GM18858 (cell line): ENCODE measurements around the gene CCL14.
"Not testable (repeated sequence)": the region's sequence is repeated elsewhere in the genome, so short reads cannot be mapped to it uniquely, and the experiment has no call there.

ENCODE experiments used
- ATAC-seq: cut with Tn5 transposase; IDR thresholded peaks from one replicate; pipeline ENCODE4 v1.9.1; 2021; ENCODE audit not compliant: unreplicated experiment

The CCL14 gene

DNA sequence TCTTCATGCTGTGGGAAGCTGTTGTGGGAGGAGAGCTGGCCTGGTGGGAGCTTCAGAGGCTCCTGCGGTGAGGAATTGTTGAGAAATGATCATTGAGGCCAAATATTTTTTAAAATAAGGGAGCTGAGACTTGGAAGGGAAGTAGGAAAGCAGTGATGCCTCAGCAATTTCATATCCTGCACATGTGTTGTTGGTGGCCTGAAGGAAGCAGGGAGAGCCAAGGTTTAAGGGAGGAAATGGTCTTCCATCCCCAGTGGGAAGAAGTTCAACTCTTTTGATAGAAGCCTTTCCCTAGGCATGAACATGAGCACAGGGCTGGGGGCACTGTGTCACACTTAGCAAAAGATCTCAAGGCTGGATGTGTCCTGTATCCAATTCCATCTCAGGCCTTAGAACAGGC is at the start of gene CCL14:
Gene CCL14, minus strand, starts transcription at position 87 of the 400 bp plus-strand sequence. Its CDS starts 80 bp downstream, at position 7.
- ATAC-seq: no peak

GRCh38 chr17:36036235-36036634 is 49.7 kb upstream of the CCL14 start:
- ATAC-seq: no peak

- no peak for ATAC-seq
Observed at GRCh38 chr17:36034127-36034526, 47.6 kb upstream of the CCL14 start.

DNA sequence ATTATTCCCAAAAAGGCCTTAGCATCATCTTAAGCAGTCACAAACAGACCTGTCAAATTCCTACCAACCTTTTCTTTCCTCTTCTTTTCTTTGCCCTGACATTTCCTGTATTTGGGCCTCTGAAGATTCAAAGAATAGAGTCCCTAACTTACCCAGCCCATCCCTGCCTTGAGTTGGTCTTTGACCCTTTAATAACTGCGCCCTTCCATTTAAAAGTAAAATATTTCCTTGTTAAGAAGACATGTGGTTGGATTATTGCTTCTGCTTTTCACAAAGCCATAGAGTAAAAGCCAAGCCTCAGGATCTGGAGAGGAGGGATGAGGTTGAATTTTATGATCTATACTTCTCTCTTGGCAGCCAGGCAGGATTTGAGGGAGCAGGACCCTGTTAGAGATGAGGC is 44.4 kb upstream of the CCL14 start:
- ATAC-seq: no peak

DNA sequence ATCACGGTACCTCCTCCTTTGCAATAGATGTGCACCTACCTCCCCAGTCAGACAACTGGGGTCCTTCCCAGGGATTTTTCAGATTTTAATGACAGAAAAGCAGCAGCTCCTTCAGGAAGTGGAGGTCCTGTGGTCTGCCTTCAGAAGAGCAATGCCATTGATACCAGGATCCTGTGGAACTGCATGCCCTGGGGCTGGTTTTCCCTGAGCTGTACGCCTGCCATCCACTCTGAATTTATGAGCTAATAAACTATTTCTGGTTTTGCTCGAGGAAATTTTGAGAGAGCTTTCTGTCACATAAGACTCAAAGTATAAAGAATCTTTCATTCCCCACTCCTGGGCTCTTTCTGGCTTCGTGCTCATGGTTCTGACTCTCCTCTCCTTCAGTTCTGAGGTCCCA is 41.2 kb upstream of the CCL14 start:
- ATAC-seq: no peak

DNA sequence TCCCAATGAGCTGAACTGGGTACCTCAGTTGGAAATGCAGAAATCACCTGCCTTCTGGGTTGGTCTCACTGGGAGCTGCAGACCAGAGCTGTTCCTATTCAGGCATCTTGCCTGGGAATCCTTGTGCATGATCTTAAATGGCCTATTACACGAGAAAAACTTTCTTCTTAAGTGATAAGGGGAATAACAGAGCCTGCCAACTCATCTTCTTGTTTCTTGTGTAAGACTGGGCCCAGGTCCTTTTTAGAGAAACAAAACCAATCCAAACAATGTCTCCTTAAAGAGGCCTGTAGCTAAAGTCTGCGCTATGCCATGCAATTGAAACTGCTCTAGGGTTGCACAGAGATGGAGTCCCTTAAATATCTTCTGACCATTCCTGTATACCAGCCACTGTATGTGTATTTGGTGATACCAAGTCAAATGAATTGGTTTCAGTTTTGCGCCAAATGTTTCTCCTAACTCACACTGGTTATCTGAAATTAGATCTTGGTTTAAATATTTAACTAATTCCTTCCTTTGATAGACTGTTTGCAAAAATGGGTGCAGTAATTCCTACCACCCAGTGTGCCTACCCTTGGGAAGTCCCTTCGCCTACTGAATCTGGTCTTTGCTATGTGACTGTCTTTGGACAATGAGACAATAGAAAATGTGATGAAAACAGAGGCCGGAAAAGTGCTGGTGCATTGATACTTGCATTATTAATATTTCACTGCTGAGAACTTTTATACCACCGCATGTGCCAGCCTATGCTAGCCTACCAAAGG is 37.8 kb upstream of the CCL14 start:
- no peak for ATAC-seq

DNA sequence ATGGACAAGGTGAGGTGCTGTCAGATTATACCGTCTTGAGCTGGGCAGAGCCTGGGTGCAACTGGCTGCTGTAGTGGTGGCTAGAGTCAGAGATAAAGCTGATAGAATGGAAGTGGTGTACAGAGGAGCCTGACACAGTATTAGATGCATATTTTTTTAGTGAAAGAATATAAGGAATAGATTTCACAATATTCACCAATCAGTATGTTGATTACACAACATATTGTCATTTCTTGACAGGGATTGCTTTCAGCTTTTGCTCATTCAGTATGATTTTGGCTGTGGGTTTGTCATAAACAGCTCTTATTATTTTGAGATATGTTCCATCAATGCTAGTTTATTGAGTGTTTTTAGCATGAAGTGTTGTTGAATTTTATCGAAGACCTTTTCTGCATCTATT is 32.9 kb upstream of the CCL14 start:
- ATAC-seq: no peak

DNA sequence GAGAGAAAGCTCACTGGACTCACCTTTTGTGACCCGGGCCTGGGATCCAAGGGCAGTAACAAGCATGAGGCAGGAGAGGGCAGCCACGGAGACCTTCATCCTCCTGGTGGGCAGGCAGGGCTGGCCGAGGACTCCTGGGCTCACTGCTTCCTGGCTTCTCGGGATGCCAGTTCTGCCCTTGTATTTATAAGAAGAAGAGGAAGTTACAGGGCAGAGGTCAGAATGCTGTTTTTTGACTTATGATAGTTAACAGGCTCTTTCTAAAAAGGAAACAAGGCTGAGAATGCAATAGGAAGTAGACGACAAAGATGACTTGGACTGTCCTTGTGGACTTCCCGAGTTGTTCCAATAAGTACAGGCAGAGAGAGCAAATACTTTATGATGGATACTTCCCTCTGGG is 31.3 kb upstream of the CCL14 start, which contains the start of gene CCL23:
Gene CCL23, minus strand, starts transcription at position 174 of the 400 bp plus-strand sequence. Its CDS starts 75 bp downstream, at position 99.
- ATAC-seq: no peak

DNA sequence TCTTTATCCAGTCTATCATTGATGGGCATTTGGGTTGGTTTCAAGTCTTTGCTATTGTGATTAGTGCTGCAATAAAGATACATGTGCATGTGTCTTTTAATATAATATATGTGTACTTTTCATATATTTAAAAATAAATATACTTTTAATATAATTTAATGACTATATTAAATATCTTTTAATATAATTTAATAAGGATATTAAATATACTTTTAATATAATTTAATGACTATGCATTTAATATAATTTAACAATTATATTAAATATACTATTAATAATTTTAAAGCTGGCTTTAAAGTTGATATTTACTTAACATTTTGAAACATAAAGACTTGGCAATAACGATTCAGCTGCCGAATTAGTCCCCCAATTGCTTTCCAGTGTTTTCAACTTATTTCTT is 30.0 kb upstream of the CCL14 start:
- no peak for ATAC-seq

DNA sequence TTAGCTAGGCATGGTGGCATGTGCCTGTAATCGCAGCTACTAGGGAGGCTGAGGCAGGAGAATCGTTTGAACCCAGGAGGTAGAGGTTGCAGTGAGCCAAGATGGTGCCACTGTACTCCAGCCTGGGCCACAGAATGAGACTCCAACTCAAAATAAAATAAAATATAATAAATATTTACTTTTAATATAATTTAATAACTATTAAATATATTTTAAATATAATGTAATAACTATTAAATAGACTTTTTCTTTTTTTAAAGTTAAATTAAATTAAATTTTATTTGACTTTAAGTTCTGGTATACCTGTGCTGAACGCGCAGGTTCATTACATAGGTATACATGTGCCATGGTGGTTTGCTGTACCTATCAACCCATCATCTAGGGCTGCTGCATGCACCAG is 29.4 kb upstream of the CCL14 start:
- not testable (repeated sequence) for ATAC-seq

GRCh38 chr17:36014946-36015345 is 28.4 kb upstream of the CCL14 start:
- no peak for ATAC-seq

GRCh38 chr17:36011201-36011600 is 24.7 kb upstream of the CCL14 start:
- no peak for ATAC-seq

DNA sequence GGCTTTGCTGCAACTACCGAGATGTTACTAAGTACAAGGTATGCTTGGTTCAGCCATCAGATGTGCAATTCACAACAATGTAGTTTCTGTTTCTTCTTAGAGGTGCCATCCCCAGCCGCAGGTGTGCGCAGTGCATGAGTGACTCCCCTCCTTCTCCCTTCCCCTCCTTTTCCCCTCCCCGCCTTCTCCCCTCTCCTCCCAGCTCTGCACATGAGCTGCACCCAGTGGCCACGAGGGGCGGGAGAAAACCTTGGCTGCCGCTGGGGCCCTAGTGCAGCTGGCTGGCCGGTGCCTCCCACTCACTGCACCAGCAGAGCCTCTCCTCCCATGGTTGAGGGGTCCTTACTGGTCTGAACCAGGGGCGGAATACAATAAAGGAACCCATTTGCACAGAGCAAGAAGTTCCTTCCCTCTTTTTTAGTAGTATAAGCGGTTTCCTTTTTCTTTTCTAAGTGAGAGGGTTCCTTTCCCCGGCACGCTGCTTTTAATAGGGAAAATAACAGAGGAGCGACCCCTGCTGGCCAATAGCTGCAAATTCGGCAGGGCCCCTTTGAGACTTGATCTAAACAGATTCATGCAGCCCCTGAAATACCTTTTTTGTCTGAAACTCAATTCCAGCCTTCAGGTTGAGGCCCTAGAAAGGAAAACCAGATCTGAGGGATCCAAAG is 22.6 kb upstream of the CCL14 start:
- ATAC-seq: no peak

GRCh38 chr17:36004594-36005108 is 18.1 kb upstream of the CCL14 start:
- ATAC-seq: no peak

DNA sequence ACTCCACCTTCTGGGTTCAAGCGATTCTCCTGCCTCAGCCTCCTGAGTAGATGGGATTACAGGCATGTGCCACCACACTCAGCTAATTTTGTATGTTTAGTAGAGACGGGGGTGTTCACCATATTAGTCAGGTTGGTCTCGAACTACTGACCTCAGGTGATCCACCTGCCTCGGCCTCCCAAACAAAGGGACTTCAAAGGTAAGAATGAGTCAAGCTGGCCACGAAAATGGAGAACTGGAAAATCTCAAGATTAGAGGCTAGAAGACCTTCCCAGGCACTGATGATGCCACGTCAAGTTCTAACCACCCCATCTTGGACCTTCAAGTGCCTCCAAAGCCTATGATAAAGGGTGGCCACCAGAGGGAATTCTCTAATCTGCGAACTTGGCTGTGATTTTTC is 16.1 kb upstream of the CCL14 start:
- ATAC-seq: no peak

DNA sequence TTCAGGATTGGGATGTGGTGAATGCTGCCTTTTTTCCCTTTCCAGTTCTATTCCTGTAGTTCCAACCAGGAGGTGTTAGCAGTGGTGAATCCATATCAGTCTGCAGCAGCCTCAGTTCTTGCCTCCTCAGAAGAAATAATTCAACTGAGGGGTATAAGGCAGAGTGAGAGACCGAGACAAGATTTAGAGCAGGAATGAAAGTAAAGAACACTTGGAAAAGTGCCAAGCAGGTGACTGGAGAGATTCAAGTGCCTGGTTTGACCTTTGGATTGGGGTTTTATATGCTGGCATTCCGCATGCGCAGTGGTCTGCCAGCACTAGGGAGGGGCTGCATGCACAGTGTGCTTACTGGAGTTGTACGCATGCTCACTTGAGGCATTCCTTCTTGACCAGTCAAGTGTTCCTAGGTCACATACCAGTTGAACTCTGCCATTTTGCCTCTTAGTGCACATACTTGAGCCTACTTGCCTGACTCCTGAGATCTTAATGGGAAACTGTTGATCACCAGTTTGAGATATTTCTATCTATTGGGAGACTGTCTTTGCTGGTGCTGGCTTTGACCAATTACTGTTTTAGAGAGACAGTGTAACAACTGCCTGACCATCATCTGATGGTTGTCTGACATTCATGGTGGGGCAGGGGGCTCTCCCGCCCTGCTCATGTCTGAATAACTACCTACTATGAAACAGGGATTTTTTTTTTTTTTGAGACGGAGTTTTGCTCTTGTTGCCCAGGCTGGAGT is 15.5 kb upstream of the CCL14 start:
- ATAC-seq: no peak

- ATAC-seq: no peak
Observed at GRCh38 chr17:36001110-36001771, 14.7 kb upstream of the CCL14 start, which contains the start of gene CCL15. Gene CCL15 (minus strand): TSS chr17:36001553. CDS start chr17:36001492, 61 bp downstream.

GRCh38 chr17:36000732-36001109 is 14.2 kb upstream of the CCL14 start:
- no peak for ATAC-seq

DNA sequence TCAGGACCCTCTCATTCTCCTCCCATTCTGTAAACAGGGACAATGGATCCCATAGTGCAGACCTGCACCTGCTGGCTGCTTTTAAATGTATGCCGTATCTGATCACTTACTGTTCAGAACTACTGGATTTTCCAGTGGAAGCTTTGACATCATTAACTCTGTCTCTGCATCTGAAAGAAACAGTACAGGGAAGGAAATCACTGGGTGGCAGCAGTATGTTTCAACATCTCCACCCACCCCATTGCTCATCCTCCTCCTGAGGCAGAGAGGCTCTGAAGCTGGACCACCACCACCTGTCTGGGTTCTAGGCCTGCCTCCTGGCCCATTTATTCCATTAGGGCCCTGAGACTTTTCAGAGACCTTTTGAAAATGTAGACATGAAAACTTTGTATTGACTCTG is 12.2 kb upstream of the CCL14 start:
- ATAC-seq: no peak

DNA sequence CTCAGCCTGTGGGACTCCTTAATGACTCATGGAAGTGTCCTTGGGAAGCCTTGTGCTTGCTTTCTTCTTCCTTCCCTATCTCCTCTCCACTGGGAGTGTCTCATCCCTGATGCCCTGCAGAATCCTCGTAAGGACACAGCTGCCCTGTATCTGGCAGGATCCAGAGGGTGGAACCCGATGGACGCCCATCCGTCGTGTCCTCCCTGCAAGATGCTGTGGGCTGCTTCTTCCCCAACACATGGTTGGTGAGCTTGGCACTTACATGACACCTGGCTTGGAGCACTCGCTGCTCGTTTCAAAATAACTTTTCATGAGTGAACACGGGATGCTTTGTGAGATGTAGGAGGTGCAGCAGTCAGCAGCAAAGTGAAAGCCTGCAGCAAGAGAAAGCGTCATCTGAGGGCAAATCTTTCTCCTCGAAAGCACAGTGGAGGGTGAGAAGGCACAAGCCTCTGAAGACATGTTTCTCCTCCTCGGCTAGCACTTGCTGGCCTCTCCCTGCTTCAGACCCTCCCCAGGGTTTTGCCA is 11.6 kb upstream of the CCL14 start:
- no peak for ATAC-seq

- ATAC-seq: not testable (repeated sequence)
Observed at GRCh38 chr17:35995346-35995745, 8.8 kb upstream of the CCL14 start.
